Measurements from ENCODE around the gene TIMM13.
"Not testable (repeated sequence)": the region's sequence is repeated elsewhere in the genome, so short reads cannot be mapped to it uniquely, and the experiment has no call there.

Gene TIMM13

GRCh38 chr19:2429917-2430535 lies 2.6 kb upstream of the TIMM13 start:
- no peak for DNase-seq

- no peak for DNase-seq
Measured at GRCh38 chr19:2428756-2429711, 1.6 kb upstream of the TIMM13 start.

DNA sequence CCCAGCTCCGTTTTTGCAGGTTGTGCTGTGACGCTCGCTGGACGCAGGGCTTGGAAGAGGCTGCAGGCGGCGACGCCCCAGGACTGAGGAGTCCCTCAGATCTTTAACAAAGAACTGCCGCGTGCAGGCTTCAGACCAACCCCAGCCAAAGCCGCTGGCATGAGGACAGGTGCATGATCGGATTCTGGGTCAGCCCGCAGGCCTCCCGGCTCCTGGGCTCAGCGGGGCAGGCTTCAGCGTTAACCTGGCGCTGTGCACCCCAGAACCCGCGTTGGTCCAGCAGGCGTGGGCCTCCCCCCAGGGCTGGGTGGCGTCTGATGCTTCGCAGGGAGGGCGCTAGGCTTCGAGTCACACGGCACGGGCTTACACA lies 920 bp upstream of the TIMM13 start:
- DNase-seq = peak in 1 of 2 experiments; percentile 38

DNA sequence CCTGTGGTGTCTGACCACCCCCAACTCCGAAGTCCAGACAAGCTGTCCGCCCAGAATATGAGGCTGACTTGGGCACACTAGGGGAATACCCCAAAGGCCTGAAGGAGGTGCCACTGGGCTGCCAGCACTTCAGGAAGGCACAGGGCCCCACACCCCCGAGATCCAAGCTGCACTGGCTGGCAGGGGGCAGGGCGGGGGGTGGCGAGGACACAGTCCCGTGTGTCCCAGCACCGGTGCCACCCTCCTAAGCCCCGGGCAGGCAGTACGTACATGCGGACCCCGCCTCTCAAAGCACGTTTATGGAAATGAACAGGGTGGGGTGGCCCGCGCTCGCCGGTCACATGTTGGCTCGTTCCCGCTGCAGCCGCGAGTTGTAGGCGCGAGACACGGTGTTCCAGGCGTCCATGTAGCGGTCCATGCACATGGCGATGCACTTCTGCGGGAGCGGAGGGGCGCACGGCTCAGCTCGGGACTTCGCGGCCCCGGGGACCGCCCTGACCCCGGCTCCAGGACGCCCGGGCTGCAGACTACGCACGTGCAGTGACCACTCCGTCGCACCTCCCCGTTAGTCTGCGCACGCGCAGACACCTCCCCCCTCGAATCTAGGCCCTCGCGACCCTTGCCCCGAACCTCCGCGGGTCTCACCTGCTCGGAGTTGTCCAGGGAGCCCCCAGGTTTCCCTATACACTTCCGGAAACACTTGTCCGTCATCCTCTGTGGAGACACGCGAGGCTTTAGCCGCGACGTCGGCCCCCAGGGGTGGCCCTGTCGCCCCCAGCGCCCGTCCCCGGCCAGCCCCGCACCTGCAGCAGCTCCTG lies 566 bp downstream of the TIMM13 start:
- DNase-seq = peak in 1 of 2 experiments; percentile 44

- DNase-seq = no peak
Measured at GRCh38 chr19:2425622-2426581, 1.5 kb downstream of the TIMM13 start.

GRCh38 chr19:2424686-2425621 lies 2.4 kb downstream of the TIMM13 start:
- peak in 1 of 2 experiments; percentile 54 for DNase-seq

GRCh38 chr19:2423915-2424685 lies 3.3 kb downstream of the TIMM13 start:
- no peak for DNase-seq

GRCh38 chr19:2423071-2423914 lies 4.1 kb downstream of the TIMM13 start:
- DNase-seq = no peak

GRCh38 chr19:2421581-2422306 lies 5.6 kb downstream of the TIMM13 start:
- no peak for DNase-seq

- DNase-seq = no peak
Measured at GRCh38 chr19:2420490-2420889, 6.9 kb downstream of the TIMM13 start.

- DNase-seq = no peak
Measured at GRCh38 chr19:2419754-2420153, 7.6 kb downstream of the TIMM13 start.

DNA sequence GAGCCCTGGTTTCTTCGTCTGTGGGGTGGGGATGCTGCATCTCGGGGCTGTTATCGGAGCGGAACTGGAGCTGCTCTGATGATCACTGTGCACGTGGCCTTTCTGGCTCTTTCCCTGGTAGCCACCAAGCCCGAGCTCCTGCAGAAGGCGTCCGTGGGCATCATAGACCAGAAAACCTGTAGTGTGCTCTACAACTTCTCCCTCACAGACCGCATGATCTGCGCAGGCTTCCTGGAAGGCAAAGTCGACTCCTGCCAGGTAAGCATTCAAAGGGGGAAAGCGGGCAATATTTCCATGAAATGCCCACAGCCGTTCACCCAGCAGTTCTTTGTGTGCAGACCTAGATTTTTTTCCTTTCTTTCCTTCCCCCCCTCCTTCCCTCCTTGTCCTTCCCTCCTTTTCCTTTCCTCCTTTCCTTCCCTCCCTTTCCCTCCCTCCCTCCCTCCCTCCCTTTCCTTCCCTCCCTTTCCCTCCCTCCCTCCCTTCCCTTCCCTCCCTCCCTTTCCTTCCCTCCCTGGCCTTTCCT lies 9.4 kb downstream of the TIMM13 start:
- DNase-seq = no peak

- DNase-seq = not testable (repeated sequence)
Measured at GRCh38 chr19:2417436-2417835, 9.9 kb downstream of the TIMM13 start.

DNA sequence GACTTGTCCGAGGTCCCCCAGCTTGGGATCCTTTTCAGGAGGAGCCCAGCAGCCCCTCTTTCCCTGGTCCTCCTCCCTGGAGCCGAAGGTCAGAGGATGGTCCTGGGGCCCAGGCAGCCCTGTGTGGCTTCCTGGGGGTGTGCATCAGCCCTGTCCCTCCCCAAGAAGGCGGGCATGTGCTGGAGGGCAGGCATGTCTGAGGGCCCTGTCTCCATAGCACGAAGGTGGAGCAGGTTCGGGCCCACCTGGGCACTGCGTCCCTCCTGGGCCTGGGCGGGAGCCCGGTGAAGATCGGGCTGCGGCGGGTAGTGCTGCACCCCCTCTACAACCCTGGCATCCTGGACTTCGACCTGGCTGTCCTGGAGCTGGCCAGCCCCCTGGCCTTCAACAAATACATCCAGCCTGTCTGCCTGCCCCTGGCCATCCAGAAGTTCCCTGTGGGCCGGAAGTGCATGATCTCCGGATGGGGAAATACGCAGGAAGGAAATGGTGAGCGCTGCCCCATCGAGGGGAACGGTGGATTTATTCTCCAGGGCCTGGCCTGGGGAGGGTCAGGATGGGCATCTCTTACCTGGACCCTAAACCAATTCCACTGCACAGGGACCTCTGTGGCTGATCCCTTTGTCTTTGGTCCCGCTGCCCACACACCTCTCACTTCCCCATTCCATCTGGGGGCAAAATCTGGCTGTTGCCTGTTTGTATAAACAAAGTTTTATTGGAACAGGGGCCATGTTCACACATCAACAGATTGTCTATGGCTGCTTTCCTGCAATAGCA lies 10.9 kb downstream of the TIMM13 start:
- no peak for DNase-seq

DNA sequence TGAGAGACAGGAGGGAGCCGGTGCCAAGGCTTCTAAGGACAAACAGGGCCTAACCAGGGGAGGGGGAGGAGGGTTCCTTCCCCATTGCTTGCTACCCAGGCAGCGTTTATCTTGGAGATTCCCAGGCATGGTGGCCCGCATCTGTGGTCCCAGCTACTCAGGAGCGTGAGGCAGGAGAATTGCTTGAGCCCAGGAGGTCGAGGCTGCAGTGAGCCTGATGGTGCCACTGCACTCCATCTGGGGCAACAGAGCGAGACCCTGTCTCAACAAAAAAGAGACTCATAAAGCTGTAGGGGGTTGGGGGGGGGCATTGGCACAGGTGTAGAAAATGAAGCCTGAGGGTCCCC lies 11.4 kb downstream of the TIMM13 start:
- DNase-seq = no peak

- DNase-seq = no peak
Measured at GRCh38 chr19:2415281-2415972, 12.0 kb downstream of the TIMM13 start.

- no peak for DNase-seq
Measured at GRCh38 chr19:2413629-2414028, 13.8 kb downstream of the TIMM13 start.
